Activated T-cell treated with anti-CD3 and anti-CD28 coated beads, Interleukin-2, amount 50 U/mL, for 1 hour (primary cell): ENCODE measurements around the gene CPNE4.
"Not testable (repeated sequence)": the region's sequence is repeated elsewhere in the genome, so short reads cannot be mapped to it uniquely, and the experiment has no call there.

Experiments
- DNase-seq: peaks from one replicate; pipeline ENCODE4 v3.0.0-alpha.2; 2020

The CPNE4 gene

GRCh38 chr3:132034486-132035464, at the start of gene CPNE4:
CPNE4 (minus strand) TSS chr3:132035014.
- peak; percentile 63 for DNase-seq

GRCh38 chr3:132083583-132084279, 48.9 kb upstream of the CPNE4 start:
- DNase-seq = no peak

GRCh38 chr3:132083159-132083558, 48.3 kb upstream of the CPNE4 start:
- DNase-seq = no peak

GRCh38 chr3:132079147-132079546, 44.3 kb upstream of the CPNE4 start:
- DNase-seq = no peak

GRCh38 chr3:132073771-132074170, 39.0 kb upstream of the CPNE4 start:
- DNase-seq = no peak

- DNase-seq = no peak
Observed at GRCh38 chr3:132071043-132071442, 36.2 kb upstream of the CPNE4 start.

- no peak for DNase-seq
Observed at GRCh38 chr3:132064114-132064513, 29.3 kb upstream of the CPNE4 start.

- no peak for DNase-seq
Observed at GRCh38 chr3:132062535-132062934, 27.7 kb upstream of the CPNE4 start.

GRCh38 chr3:132055872-132056271, 21.1 kb upstream of the CPNE4 start:
- DNase-seq = no peak

- no peak for DNase-seq
Observed at GRCh38 chr3:132047209-132047608, 12.4 kb upstream of the CPNE4 start.

- not testable (repeated sequence) for DNase-seq
Observed at GRCh38 chr3:132044874-132045273, 10.1 kb upstream of the CPNE4 start.

GRCh38 chr3:132042681-132043080, 7.9 kb upstream of the CPNE4 start:
- no peak for DNase-seq

GRCh38 chr3:132038198-132038825, 3.5 kb upstream of the CPNE4 start:
- DNase-seq = no peak

GRCh38 chr3:132037581-132037980, 2.8 kb upstream of the CPNE4 start:
- no peak for DNase-seq

- DNase-seq = no peak
Observed at GRCh38 chr3:132037056-132037455, 2.2 kb upstream of the CPNE4 start.

- no peak for DNase-seq
Observed at GRCh38 chr3:132034097-132034485, 723 bp downstream of the CPNE4 start.

GRCh38 chr3:132033471-132033870, 1.3 kb downstream of the CPNE4 start:
- DNase-seq = no peak

GRCh38 chr3:132032959-132033358, 1.9 kb downstream of the CPNE4 start:
- no peak for DNase-seq

GRCh38 chr3:132029182-132029902, 5.5 kb downstream of the CPNE4 start:
- peak; percentile 50 for DNase-seq

- no peak for DNase-seq
Observed at GRCh38 chr3:132022914-132023313, 11.9 kb downstream of the CPNE4 start.

GRCh38 chr3:132020058-132020457, 14.8 kb downstream of the CPNE4 start:
- DNase-seq = no peak

- DNase-seq = no peak
Observed at GRCh38 chr3:132017137-132017536, 17.7 kb downstream of the CPNE4 start.
